Small intestine (tissue), 16 donors: Measurements from ENCODE around the gene ANKK1. TPM values are rescaled to one million over a fixed set of nuclear protein-coding genes. Genes with fewer than 3 reads are reported as not detected.
A peak's percentile ranks its signal among the peaks of the same experiment; 100 is the strongest.

Experiments
- DNase-seq, 2 donors: peaks; one replicate each; pipeline versions ENCODE4 v3.0.0 to v3.0.0-alpha.2; 2013
- FAIRE-seq: peaks from 2 replicates; lab custom pipeline; 2012; peaks lifted over from hg19 to GRCh38; lab: Jason Lieb, UNC
- H3K27ac ChIP-seq, 3 donors: one replicate each; pipeline ENCODE4 v1.5.1; 2013; ENCODE audit warnings: low read length in 2 of 3, mild to moderate bottlenecking in 2 of 3, control low read depth in 1 of 3, inconsistent platforms in 1 of 3, low read depth in 1 of 3, moderate library complexity in 1 of 3
- H3K27me3 ChIP-seq, 3 donors: one replicate each; pipeline ENCODE4 v1.6.1; 2013; ENCODE audit warnings: low read length in 3 of 3, inconsistent platforms in 1 of 3; ENCODE audit not compliant: control insufficient read depth in 3 of 3, insufficient read depth in 3 of 3
- H3K36me3 ChIP-seq, 3 donors: one replicate each; pipeline ENCODE4 v1.6.1; 2013; ENCODE audit warnings: low read length in 3 of 3, inconsistent platforms in 1 of 3, low read depth in 1 of 3, mild to moderate bottlenecking in 1 of 3, moderate library complexity in 1 of 3; ENCODE audit not compliant: control insufficient read depth in 3 of 3, insufficient read depth in 2 of 3
- H3K4me1 ChIP-seq, 3 donors: one replicate each; pipeline ENCODE4 v1.6.1; 2013; ENCODE audit warnings: low read length in 2 of 3, inconsistent platforms in 1 of 3, low read depth in 1 of 3, mild to moderate bottlenecking in 1 of 3, moderate library complexity in 1 of 3; ENCODE audit not compliant: control insufficient read depth in 3 of 3, insufficient read depth in 2 of 3
- H3K4me3 ChIP-seq, 3 donors: one replicate each; pipeline ENCODE4 v1.5.1; 2013; ENCODE audit warnings: low read length in 3 of 3, control low read depth in 1 of 3, inconsistent platforms in 1 of 3, low read depth in 1 of 3, mild to moderate bottlenecking in 1 of 3, moderate library complexity in 1 of 3
- H3K9me3 ChIP-seq, 2 donors: one replicate each; pipeline ENCODE4 v1.6.1; 2013; ENCODE audit warnings: low read depth in 1 of 2, low read length in 1 of 2; ENCODE audit not compliant: control insufficient read depth in 2 of 2, insufficient read depth in 1 of 2
- WGBS, 3 donors: extraction: QIAGEN DNeasy Blood & Tissue Kit; methylation state at CpG; one replicate each; pipeline ENCODE4 v1.1.7; 2013; 5-methylcytosine and 5-hydroxymethylcytosine counted together
- long read RNA-seq, 10 donors: transcript quantifications; one replicate each; lab custom pipeline, GENCODE V29; 2026
- polyA plus RNA-seq, 4 donors: library from polyadenylated mRNA; stranded (reverse) in 3 of 4; unstranded in 1 of 4; fragments of 200-250 nt in 3 of 4; fragments of 120-200 nt in 1 of 4; gene quantifications; one replicate each; pipeline versions ENCODE4 v1.2.1 to v1.2.3, GENCODE V29; 2013
- donor health status: healthy with polysubstance abuse.
- donor health status: control.
- donor health status: control.
- donor health status: Bipolar disorder and iron deficiency.
- donor health status: healthy.

Gene ANKK1, protein sequence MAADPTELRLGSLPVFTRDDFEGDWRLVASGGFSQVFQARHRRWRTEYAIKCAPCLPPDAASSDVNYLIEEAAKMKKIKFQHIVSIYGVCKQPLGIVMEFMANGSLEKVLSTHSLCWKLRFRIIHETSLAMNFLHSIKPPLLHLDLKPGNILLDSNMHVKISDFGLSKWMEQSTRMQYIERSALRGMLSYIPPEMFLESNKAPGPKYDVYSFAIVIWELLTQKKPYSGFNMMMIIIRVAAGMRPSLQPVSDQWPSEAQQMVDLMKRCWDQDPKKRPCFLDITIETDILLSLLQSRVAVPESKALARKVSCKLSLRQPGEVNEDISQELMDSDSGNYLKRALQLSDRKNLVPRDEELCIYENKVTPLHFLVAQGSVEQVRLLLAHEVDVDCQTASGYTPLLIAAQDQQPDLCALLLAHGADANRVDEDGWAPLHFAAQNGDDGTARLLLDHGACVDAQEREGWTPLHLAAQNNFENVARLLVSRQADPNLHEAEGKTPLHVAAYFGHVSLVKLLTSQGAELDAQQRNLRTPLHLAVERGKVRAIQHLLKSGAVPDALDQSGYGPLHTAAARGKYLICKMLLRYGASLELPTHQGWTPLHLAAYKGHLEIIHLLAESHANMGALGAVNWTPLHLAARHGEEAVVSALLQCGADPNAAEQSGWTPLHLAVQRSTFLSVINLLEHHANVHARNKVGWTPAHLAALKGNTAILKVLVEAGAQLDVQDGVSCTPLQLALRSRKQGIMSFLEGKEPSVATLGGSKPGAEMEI
- polyA plus RNA-seq = under 1 TPM in 3 of 4 donors, not detected in 1; 0.18 to 0.30 (median 0.22) TPM
- long read RNA-seq, donor 1 = 0 reads
- long read RNA-seq, donor 2 = 0 reads
- long read RNA-seq, donor 3 = 0 reads
- long read RNA-seq, donor 4 = 0 reads
- long read RNA-seq, donor 5 = 0 reads
- long read RNA-seq, donor 6 = 0 reads
- long read RNA-seq, donor 7 = 0 reads
- long read RNA-seq, donor 8 = 0 reads
- long read RNA-seq, donor 9 = 0 reads
- long read RNA-seq, donor 10 = 0 reads

DNA sequence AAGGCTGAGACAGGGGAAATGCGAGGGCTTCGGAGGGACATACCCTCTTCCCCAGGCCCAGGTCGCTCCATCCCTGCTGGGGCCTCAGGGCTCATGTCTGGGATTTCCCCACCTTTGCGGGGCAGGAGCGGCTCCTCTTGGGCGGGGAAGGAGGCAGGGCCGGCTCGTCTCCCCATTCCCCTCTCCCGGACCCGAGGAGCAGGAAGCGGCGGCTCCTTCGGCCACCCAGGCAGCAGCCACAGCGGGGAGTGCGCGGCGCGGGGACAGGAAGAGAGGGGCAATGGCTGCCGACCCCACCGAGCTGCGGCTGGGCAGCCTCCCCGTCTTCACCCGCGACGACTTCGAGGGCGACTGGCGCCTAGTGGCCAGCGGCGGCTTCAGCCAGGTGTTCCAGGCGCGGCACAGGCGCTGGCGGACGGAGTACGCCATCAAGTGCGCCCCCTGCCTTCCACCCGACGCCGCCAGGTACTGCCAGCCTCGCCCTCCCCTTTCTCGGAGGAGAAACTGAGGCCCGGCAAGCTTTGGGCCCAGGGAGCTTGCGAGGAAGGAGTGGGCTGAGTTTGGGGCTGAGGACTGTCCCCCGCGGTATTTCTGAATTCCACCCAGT is at the start of gene ANKK1:
ANKK1 (plus strand) TSS at position 175 of the 607 bp plus-strand sequence; CDS start at position 281, 106 bp downstream.
- DNase-seq (peak; percentile 25 to 51), FAIRE-seq (no peak)
- Histone ChIP-seq H3K4me1 (peaks cover 0 to 4% (median 0%) of the 10 kb centered on the region in 3 donors), H3K9me3 (no peaks in the 10 kb centered on the region), H3K4me3 (peak within 1 kb of the TSS in 1 of 3 donors; percentile 5), H3K27me3 (peaks cover 0 to 20% (median 12%) of the 10 kb centered on the region in 3 donors), H3K36me3 (no peaks in the 10 kb centered on the region), H3K27ac (no peak within 1 kb of the TSS)
- 5 to 13% (median 12%) methylated on average over 25 to 46 of the region's 46 CpGs for WGBS, 3 donors

DNA sequence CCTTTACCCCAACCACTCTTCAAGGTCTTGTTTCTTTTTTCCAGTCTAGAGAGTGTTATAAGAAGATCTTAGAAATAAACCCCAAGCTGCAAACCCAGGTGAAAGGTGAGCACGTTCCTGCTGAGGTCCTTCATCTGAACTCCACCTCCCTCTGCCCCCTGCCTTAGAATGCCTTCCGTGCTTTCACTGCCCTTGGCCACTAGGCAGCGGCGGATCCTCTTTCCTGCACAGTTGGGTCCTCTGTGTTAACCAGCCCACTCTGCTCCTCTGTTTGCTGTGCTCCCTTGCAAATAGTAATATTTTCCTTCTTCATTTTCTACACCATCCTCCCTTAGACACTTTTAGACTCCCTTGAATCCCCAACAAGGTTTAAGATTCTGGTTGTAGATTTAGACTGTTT is 48.8 kb upstream of the ANKK1 start:
- Histone ChIP-seq H3K27me3 (no peaks in the 10 kb centered on the region), H3K4me1 (no peaks in the 10 kb centered on the region), H3K36me3 (peaks cover 3 to 23% (median 9%) of the 10 kb centered on the region in 3 donors), H3K4me3 (no peak overlapping the region), H3K27ac (no peak overlapping the region), H3K9me3 (no peaks in the 10 kb centered on the region)
- 93 to 96% (median 93%) methylated on average over 4 of the region's 4 CpGs for WGBS, 3 donors
- FAIRE-seq = no peak
- DNase-seq = no peak

DNA sequence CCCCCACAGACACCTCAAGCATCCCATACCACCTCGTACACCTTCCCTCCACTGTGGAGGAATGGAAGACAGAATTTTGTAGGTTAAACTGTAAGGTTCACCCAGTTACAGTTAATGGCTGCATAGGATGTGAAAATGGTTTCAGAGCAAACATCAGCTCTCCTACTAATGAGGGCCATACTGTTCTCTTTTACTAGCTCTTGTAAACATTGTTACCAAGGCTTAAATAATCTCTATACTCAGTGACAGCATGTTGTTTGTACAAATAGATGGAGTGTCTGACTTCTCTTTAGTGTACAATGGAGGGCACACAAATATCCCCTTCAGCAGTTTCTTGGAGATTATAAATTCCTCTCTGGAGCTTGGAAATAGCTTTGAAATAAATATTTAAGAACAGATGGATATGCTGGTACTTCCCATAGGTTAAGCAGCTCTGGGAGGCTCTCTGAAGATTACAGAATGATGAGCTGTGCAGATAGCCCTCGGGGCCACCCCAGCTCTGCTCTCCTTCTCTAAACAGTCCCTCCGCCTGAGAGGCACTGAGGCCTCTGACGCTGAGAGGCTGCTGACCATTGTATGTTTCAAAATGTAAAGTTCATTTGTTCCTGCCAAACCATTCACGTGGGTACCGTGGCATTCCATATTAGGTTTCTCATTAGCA is 47.5 kb upstream of the ANKK1 start:
- Histone ChIP-seq H3K36me3 (peaks cover 3 to 32% (median 9%) of the 10 kb centered on the region in 3 donors), H3K27me3 (no peaks in the 10 kb centered on the region), H3K4me1 (no peaks in the 10 kb centered on the region), H3K9me3 (no peaks in the 10 kb centered on the region), H3K4me3 (no peak overlapping the region), H3K27ac (no peak overlapping the region)
- WGBS, 3 donors = 78 to 83% (median 81%) methylated on average over 6 of the region's 6 CpGs
- FAIRE-seq = no peak
- no peak for DNase-seq

DNA sequence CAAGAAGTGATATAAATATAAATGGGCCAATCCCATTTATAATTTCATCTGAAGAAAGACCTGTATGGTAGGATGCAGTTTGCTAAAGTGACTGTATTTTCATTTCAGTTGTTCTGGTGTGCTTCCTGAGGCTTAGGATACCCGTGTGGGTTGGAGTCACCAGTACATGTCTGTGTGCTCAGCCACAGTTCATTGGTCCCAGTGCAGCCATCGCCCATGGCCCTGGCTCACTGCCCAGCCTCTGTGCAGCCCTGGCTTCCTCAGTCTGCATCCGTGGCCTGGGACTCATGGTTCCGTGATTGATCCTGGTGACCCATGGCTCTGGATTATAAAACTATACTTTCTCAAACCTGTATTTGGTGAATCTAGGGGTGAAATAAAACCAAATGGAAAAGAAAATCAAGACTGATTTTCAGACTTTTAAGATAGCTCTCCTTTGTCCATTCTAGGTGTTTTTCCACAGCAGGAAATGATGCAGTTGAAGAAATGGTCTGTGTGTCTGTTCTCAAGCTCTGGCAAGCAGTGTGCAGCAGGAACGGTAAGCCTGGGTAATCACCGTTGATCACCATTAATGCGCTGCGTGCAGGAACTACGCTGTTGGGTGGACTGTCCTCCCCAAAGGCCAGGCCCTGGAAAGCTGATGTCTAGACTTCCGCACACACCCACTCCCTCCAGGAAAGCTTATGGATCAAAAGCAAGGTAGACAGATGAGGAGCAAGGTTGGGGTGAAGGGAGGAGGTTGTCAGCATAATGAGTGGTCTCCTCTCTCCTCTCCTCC is 46.0 kb upstream of the ANKK1 start:
- DNase-seq = no peak
- Histone ChIP-seq H3K27me3 (no peaks in the 10 kb centered on the region), H3K9me3 (no peaks in the 10 kb centered on the region), H3K4me1 (no peaks in the 10 kb centered on the region), H3K36me3 (peaks cover 3 to 36% (median 9%) of the 10 kb centered on the region in 3 donors), H3K27ac (no peak overlapping the region), H3K4me3 (no peak overlapping the region)
- no peak for FAIRE-seq
- WGBS, 3 donors = 86 to 92% (median 91%) methylated on average over 10 of the region's 10 CpGs

DNA sequence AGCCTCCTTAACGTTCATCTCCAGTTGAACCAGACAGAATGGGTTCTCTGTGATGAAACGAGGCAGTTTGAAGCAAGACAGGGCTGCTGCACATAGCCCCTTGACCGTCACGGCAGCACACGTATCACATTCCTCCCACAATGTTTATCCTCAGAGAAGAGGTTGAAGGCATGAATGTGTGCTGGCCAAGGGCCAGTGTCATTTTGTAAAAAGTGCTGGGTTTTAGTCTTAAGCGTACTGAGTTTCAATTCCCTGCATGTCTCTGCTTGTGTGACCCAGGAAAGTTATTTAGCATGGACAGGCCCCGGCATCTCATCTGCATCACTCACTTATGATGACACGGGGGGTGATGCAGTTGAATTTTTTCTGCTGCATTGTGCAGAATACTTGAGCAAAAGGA is 41.6 kb upstream of the ANKK1 start:
- Histone ChIP-seq H3K4me1 (no peaks in the 10 kb centered on the region), H3K9me3 (no peaks in the 10 kb centered on the region), H3K27ac (no peak overlapping the region), H3K36me3 (peaks cover 0 to 22% (median 3%) of the 10 kb centered on the region in 3 donors), H3K4me3 (no peak overlapping the region), H3K27me3 (no peaks in the 10 kb centered on the region)
- 81 to 86% (median 85%) methylated on average over 8 of the region's 8 CpGs for WGBS, 3 donors
- no peak for DNase-seq
- no peak for FAIRE-seq

DNA sequence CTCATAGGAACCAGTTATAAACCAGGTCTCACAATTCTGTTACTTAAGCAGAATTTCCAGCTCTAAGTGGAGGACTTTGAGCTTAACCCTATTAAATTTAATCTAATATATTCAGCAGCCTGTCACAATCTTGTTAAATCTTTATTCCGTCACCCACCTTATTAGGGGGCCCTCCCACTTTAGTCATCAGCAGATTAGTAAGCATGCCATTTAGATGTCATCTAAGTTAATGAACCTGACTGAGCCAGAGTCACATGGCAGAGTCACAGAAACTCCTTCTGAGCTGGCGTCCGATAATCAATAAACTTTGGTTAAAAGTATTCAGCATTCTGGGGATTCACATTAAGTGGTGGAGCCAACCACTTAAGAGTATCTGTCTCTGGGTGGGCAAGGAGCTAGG is 38.1 kb upstream of the ANKK1 start:
- 91 to 94% (median 92%) methylated on average over 3 of the region's 3 CpGs for WGBS, 3 donors
- Histone ChIP-seq H3K4me3 (no peak overlapping the region), H3K9me3 (no peaks in the 10 kb centered on the region), H3K4me1 (no peaks in the 10 kb centered on the region), H3K27ac (no peak overlapping the region), H3K27me3 (no peaks in the 10 kb centered on the region), H3K36me3 (peaks cover 0 to 10% (median 6%) of the 10 kb centered on the region in 3 donors)
- DNase-seq (no peak), FAIRE-seq (no peak)

DNA sequence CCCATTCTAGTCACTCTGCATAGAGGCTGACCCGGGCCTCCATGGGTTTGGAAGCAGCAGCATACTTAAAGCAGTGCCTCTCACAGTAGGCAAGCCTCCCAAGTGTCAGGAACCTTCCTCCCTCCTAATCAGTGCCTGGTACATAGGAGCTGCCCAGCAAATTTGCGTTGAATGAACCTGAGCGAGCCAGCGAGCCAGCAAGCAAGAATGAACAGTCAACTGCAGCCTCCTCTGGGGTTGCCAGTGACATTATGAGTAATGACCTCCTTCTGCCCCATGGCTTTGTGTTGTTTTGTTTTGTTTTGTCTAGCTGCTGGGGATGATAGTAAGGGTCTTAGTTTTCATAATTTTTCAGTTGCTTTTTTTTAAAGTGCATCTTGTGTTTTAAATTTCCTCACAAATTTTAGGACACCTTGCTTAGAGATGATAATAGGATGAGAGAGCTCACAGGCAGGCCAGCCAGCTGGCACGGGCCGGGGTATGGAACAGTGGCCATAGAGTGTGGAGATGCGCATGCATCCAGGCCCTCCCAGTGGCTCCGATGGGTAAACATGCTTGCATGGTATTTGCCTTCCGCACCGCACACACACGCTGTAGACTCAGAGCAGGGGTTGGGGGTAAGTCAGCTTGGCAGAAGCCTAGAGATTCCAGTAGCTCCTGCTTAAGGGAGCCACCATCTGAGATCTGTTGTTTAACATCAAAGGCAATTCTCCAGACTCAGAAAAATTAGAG is 37.1 kb upstream of the ANKK1 start:
- Histone ChIP-seq H3K27me3 (no peaks in the 10 kb centered on the region), H3K4me3 (no peak overlapping the region), H3K9me3 (no peaks in the 10 kb centered on the region), H3K4me1 (no peaks in the 10 kb centered on the region), H3K27ac (no peak overlapping the region), H3K36me3 (peaks cover 0 to 6% (median 5%) of the 10 kb centered on the region in 3 donors)
- DNase-seq (no peak), FAIRE-seq (no peak)
- 85 to 97% (median 94%) methylated on average over 11 of the region's 11 CpGs for WGBS, 3 donors
